ENCODE data around the gene OR6C76.

- no peak for TF ChIP-seq CTCF (IDR thresholded peaks at IDR 0.05)
- TF ChIP-seq EP300 (IDR thresholded peaks at IDR 0.05), result no peak
- TF ChIP-seq POLR2A (IDR thresholded peaks at IDR 0.05), result no peak
Measured at GRCh38 chr12:55396326-55396725, 29.7 kb upstream of the OR6C76 start.

Measured in tibial nerve (tissue), 4 donors.